MCF 10A (cell line): Measurements from ENCODE around the gene TMEM175. TPM values are rescaled to one million over a fixed set of nuclear protein-coding genes. Genes with fewer than 3 reads are reported as not detected.
"Not testable (repeated sequence)": the region's sequence is repeated elsewhere in the genome, so short reads cannot be mapped to it uniquely, and the experiment has no call there.

Experiments used
- BruUV-seq: library from RNA; stranded (reverse); fragments of 400-500 nt; replicated peaks from 2 replicates; lab custom pipeline; 2021; lab: Mats Ljungman, UMichigan
- CTCF ChIA-PET: fragments of 300-600 bp; sonication (Branson Sonifier 250); formaldehyde crosslinking; extraction: SDS; loops from one replicate; lab custom pipeline; 2021; ENCODE audit warnings: antibody characterized with exemption, inconsistent platforms; lab: Yijun Ruan, JAX
- POLR2A ChIA-PET: fragments of 300-600, 350-650 bp; sonication (Branson Sonifier 250); formaldehyde crosslinking; extraction: SDS; loops from one replicate; lab custom pipeline; 2020; ENCODE audit warnings: antibody characterized with exemption, inconsistent platforms; lab: Yijun Ruan, JAX
- DNase-seq: peaks from one replicate; pipeline ENCODE4 v3.0.0-alpha.2; 2018; ENCODE audit not compliant: unreplicated experiment
- H3K27ac Mint-ChIP-seq: one replicate; pipeline ENCODE4 v1.8.0; 2022; ENCODE audit warnings: mild to moderate bottlenecking, low read depth, mixed read lengths; ENCODE audit not compliant: unreplicated experiment
- H3K27me3 Mint-ChIP-seq: one replicate; pipeline ENCODE4 v1.8.0; 2022; ENCODE audit warnings: mixed read lengths; ENCODE audit not compliant: insufficient read depth, unreplicated experiment
- H3K36me3 Mint-ChIP-seq: one replicate; pipeline ENCODE4 v1.8.0; 2022; ENCODE audit warnings: mild to moderate bottlenecking, moderate library complexity, mixed read lengths; ENCODE audit not compliant: insufficient read depth, unreplicated experiment
- H3K4me1 Mint-ChIP-seq: one replicate; pipeline ENCODE4 v1.8.0; 2022; ENCODE audit warnings: mixed read lengths; ENCODE audit not compliant: insufficient read depth, unreplicated experiment
- H3K4me3 Mint-ChIP-seq: one replicate; pipeline ENCODE4 v1.8.0; 2022; ENCODE audit warnings: mild to moderate bottlenecking, moderate library complexity, mixed read lengths; ENCODE audit not compliant: unreplicated experiment
- H3K9me3 Mint-ChIP-seq: one replicate; pipeline ENCODE4 v1.8.0; 2022; ENCODE audit warnings: mixed read lengths; ENCODE audit not compliant: unreplicated experiment
- CTCF ChIP-seq: fragments of 200-600 bp; IDR thresholded peaks from one replicate; pipeline ENCODE4 v1.8.0; 2022; ENCODE audit warnings: antibody characterized with exemption, mild to moderate bottlenecking; ENCODE audit not compliant: unreplicated experiment
- intact Hi-C: fragments of 100-400 bp; cut with micrococcal nuclease; formaldehyde crosslinking; loops from 2 replicates; pipeline ENCODE4 v1.14.1; 2022
- total RNA-seq: library from RNA; stranded (reverse); gene quantifications from 2 replicates; pipeline ENCODE4 v1.2.3, GENCODE V29; 2022

Gene TMEM175
- total RNA-seq, 1 experiment from 2014 or later = 28.9 TPM

- H3K4me3 Mint-ChIP-seq = no peak overlapping the region
- no peaks in the 10 kb centered on the region for H3K27me3 Mint-ChIP-seq
- peaks cover 6% of the 10 kb centered on the region for H3K36me3 Mint-ChIP-seq
- no peaks in the 10 kb centered on the region for H3K9me3 Mint-ChIP-seq
- peak overlapping the region; percentile 64 for H3K27ac Mint-ChIP-seq
- H3K4me1 Mint-ChIP-seq = peaks cover 16% of the 10 kb centered on the region
- no TSS peak for BruUV-seq
- ChIA-PET CTCF (interaction anchor here (0.6 kb wide), 1 partner anchor 23 kb away, joined by 3 read pairs; no protein-coding TSS in a partner anchor), POLR2A (no interaction called here)
- no peak for TF ChIP-seq CTCF
- intact Hi-C loops = no loop called here
- DNase-seq = no peak
These were observed 6.3 kb upstream of the TMEM175 start for GRCh38 chr4:925771-926500.

GRCh38 chr4:926538-926937, 5.7 kb upstream of the TMEM175 start:
- intact Hi-C loops = no loop called here
- TF ChIP-seq CTCF = peak; percentile 22
- no TSS peak for BruUV-seq
- peaks cover 6% of the 10 kb centered on the region for H3K36me3 Mint-ChIP-seq
- CTCF ChIA-PET = interaction anchor here (0.6 kb wide), 1 partner anchor 23 kb away, joined by 3 read pairs; no protein-coding TSS in a partner anchor
- H3K4me3 Mint-ChIP-seq = no peak overlapping the region
- H3K27ac Mint-ChIP-seq = peak overlapping the region; percentile 64
- peaks cover 19% of the 10 kb centered on the region for H3K4me1 Mint-ChIP-seq
- POLR2A ChIA-PET = no interaction called here
- no peaks in the 10 kb centered on the region for H3K9me3 Mint-ChIP-seq
- H3K27me3 Mint-ChIP-seq = no peaks in the 10 kb centered on the region
- peak; percentile 27 for DNase-seq

- peaks cover 19% of the 10 kb centered on the region for H3K4me1 Mint-ChIP-seq
- H3K36me3 Mint-ChIP-seq, DNase-seq, BruUV-seq, H3K27me3 Mint-ChIP-seq, intact Hi-C loops, H3K27ac Mint-ChIP-seq, POLR2A ChIA-PET, H3K4me3 Mint-ChIP-seq, H3K9me3 Mint-ChIP-seq: not testable (repeated sequence)
- CTCF ChIA-PET = interaction anchor here (0.6 kb wide), 1 partner anchor 81 kb away, joined by 3 read pairs; no protein-coding TSS in a partner anchor
These were observed 4.7 kb upstream of the TMEM175 start for GRCh38 chr4:927566-927965.

GRCh38 chr4:929096-929765, 3.0 kb upstream of the TMEM175 start:
- CTCF ChIA-PET = no interaction called here
- Mint-ChIP-seq H3K9me3 (no peaks in the 10 kb centered on the region), H3K27ac (peak overlapping the region; percentile 16), H3K36me3 (no peaks in the 10 kb centered on the region), H3K27me3 (no peaks in the 10 kb centered on the region), H3K4me1 (peaks cover 23% of the 10 kb centered on the region), H3K4me3 (no peak overlapping the region)
- no peak for DNase-seq
- BruUV-seq = no TSS peak
- no peak for TF ChIP-seq CTCF
- POLR2A ChIA-PET = interaction anchor here (0.6 to 2.0 kb wide), 3 partner anchors 10 to 98 kb away, joined by 3 to 11 read pairs (median 6); partner anchors contain the start of gene IDUA
- intact Hi-C loops = no loop called here
